GM21515 (cell line): ENCODE results near the gene REXO5.

Experiments used
- ATAC-seq: cut with Tn5 transposase; IDR thresholded peaks from one replicate; pipeline ENCODE4 v1.9.1; 2021; ENCODE audit not compliant: unreplicated experiment

Gene REXO5

DNA sequence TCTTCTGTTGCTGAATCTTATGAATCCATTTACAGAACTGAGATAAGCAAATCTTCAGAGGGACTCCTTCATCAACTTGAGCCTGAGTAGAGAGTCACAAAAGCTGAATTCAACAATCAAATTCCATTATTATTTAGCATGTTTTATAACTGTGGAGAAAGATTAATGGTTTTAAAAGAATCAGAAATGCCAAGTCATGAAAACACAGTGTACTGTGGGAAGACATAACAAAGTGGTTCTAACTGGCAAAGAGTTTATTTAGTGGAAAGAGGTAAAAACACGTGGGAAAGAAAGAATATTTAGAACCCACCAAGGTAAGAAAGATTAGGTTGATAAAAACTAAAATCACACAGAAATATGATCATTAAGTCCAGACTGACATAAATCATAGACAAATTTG is 5.0 kb upstream of the REXO5 start:
- no peak for ATAC-seq

DNA sequence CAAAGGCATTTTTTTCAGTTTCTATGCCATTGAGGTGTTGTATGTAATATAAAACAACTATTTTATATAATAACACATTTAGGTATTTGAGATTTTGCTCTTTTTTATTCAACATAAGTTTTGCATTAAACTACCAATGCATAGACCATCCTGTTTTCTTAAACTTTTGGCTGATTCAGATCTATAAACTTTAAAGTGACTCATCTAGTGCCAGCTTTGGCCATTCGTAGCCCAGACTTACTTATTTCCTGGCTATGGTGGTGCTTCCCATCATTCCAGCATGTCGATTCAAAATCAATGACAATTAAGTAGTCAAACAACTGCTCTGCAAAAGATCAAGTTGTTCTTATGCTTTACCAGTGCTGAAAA is 3.2 kb upstream of the REXO5 start:
- ATAC-seq = no peak

DNA sequence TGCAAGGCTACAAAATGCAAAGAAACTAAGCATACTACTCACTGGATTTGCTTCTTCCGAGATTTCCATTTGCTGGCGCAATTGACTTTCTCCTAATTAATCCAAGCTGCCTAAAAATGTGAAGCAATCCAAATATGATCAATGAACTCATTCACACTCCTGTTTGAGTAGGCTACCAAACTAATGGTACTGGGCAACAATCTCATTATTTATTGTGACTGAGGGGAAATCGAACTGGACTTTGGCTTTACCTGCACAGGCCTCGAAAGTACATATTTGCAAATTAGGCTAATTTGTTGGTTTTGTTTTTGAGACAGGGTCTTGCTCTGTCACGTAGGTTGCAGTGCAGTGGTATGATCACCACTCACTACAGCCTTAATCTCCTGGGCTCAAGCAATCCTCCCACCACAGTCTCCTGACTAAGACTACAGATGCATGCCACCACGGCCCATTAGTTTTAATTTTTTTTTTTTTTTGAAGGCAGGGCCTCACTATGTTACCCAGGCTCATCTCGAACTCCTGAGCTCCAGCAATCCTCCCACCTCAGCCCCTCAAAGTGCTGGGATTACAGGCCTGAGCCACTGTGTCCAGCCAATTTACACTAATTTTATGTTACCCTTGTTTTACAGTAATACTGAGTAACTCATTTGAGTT is 2.6 kb upstream of the REXO5 start:
- no peak for ATAC-seq

DNA sequence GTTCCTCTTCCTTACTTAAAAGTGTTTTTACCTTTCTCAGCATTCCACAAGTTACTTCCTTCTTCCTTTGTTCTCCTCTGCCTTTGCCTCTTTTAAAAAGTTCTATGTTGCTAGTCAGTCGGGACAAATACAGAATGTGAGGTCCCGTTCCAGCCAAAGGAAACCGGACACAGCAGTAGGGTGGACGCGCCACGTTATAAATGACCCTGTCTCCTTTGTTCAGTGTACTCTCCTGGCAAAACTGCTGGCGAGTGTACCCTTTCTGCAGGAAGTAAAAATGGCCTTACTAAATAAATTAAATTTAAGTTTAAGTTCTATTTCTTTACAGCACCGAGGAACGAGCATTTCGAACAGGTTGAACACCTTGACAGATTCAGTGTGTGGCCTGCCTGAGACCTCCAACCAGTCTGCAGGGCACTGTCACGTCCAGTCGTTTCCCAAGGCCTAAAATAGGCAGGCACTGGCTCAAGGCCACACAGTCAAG is 601 bp upstream of the REXO5 start:
- ATAC-seq = peak; percentile 22

DNA sequence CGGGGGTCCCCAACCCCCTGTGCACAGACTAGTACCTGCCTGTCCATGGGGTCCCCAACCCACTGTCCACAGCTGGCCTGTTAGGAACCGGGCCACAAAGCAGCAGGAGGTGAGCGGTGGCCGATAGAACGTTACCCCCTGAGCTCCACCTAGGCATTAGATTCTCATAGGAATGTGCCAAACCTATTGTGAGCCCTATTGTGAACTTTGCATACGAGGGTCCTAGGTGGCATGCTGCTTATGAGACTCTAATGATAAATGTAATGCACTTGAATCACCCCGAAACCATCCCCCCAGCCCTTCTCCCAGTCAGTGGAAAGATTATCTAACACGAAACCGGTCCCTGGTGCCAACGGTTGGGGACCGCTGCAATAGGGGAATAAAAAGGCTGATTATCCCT is 1.5 kb downstream of the REXO5 start:
- ATAC-seq = no peak

DNA sequence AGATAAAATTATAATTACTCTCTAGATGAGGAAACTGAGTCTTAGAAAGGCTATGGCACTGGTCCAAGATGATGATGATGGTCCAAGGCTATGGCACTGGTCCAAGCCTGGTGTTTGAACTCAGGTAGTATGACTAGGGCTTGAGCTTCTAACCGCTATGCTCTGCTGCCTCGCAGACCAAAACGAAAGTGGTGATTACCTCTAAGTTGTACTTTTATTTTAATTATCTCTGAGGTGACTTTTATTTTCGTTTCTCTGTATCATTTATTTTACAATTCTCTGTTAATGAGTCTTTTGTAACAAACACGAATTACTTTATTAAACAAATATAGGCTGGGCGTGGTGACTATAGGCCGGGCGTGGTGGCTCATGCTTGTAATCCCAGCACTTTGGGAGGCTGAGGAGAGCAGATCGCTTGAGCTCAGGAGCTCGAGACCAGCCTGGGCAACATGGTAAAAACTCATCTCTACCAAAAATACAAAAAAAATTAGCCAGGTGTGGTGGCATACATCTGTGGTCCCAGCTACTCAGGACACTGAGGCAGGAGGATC is 5.6 kb downstream of the REXO5 start:
- no peak for ATAC-seq

DNA sequence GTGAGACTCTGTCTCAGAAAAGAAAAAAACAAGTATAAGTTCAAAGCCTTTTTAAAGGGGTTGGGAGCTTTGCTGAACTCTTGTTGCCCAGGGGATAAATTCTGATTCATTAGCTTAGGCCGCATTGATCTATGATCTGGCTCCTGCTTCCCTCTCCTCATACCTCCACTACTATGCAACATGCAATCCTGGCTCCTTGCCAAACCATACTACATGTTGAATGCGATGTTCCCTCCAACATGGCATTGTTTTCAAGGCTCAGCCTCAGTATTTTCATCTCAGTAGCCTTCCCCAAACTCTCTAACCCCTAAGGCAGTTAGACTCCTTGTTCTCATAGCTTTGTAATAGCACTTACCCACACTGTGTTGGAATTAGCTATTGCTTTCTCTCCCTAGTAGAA is 6.2 kb downstream of the REXO5 start:
- ATAC-seq = no peak

DNA sequence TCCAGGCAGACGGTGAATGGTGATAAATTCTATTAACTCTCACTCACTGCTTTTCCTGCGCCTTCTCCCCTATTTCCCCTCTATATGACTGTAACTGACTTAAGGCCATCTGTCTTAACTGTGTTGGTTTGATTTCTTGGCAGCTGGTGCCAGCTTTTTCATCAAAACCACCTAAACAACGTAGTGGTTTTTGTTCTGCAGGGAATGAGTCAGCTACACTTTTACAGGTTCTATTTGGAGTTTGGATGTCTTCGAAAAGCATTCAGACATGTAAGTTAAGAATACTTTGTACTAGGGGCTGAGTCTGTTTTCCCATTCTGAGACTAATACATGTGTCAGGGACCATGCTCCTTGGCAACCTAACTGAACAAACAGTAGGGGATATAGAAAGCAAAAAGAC is 8.5 kb downstream of the REXO5 start:
- ATAC-seq = no peak

DNA sequence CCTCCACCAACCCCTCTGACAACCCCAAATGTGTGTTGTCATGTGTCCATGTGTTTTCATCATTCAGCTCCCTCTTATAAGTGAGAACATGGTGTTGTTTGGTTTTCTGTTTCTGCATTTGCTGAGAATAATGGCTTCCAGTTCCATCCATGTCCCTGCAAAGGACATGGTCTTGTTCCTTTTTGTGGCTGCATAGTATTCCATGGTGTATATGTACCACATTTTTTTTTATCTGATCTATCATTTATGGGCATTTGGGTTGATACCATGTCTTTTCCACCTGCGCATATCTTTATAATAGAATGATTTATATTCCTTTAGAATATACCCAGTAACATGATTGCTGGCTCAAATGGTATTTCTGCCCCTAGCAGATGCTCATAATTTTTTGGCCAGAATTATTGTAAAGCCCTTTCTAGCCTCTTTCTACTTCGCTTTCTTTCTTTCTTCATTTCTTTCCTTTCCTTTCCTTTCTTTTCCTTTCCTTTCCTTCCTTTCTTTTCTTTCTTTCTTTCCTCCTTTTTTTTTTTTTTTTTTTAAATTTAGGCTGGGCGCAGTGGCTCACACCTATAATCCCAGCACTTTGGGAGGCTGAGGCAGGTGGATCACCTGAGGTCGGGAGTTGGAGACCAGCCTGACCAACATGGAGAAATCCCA is 12.7 kb downstream of the REXO5 start:
- ATAC-seq = no peak

DNA sequence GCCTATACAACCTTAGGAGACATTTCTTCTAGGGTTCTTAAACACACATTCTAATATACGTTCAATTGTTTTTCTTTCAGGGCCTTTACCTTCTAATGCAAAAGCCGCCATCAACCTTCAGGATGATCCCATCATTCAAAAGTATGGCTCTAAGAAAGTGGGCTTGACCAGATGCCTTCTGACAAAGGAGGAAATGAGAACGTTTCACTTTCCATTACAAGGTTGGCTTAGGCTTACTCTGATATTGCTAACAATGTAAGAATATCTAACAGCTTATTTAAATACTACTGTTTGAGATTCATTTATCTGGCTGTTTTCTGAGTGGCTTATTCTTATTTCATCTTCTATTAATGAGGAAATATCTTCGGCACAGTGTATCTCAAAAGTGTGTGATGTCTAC is 15.4 kb downstream of the REXO5 start:
- no peak for ATAC-seq

DNA sequence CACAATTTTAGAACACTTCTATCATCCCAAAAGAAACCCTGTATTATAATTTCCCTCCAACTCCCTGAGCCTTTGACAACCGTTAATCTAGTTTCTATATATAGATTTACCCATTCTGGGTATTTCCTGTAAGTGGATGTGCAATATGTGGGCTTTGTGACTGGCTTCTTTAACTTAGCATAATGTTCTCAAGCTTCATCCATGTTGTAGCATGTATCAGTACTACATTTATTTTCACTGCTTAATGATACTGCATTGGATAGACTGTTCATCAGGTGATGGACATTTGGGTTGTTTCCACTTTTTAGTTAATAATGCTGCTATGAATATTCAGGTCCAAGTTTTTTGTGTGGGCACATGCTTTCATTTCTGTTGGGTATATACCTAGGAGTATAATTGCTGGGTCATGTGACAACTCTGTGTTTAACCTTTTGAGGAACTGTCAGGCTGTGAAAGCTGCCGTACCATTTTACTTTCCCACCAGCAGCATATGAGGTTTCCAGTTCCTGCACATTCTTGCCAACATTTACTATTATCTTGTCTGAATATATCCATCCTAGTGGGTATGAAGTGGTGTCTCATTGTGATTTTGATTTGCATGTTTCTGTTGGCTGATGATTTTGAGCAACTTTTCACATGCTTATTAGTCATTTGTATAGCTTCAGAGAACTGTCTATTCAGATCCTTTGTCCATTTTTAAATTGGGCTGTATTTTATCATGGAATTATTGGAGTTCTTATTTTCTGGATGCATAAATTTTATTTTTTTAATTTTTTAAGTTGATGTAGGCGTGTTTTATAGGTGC is 16.4 kb downstream of the REXO5 start:
- ATAC-seq = no peak

DNA sequence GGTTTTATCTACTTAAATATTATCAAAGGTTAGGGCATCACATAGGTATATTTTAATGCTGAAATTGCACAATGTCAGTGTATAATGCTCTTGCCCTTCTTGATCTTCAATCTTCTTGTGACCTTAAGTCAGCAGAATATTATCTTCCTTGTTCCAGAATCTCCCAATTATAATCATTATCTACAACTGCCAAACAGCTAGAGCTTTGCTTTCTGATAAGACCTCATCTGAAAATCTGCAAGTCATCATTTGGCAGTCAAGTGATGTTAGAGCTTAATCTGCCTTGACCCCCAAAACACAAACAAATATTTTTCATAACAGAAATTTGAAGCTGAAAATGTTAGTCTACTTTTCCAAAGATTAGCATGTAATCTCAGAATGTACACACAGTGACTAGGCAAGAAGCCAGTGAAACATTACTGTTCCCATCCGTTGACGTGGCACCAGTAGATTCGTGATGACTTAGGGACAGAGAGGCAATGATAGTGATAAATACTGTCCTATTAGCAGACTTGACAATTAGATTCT is 19.8 kb downstream of the REXO5 start:
- no peak for ATAC-seq

DNA sequence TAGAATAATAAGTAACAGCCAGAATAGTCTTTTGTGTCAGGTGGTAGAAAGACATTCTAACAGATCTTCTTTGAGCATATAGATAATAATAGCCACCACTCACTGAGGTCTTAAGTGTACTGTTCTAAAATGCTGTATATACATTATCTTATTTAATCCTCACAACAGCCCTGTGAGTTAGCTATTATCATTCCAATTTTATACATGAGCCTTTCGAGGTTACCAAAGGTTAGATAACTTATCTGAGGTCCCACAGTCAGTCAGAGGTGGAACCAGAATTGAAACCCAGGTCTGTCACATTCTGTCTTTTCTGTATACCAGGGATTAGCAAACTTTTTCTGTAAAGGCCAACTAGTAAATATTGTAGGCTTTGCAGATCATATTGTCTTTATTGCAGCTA is 23.2 kb downstream of the REXO5 start:
- ATAC-seq = no peak

DNA sequence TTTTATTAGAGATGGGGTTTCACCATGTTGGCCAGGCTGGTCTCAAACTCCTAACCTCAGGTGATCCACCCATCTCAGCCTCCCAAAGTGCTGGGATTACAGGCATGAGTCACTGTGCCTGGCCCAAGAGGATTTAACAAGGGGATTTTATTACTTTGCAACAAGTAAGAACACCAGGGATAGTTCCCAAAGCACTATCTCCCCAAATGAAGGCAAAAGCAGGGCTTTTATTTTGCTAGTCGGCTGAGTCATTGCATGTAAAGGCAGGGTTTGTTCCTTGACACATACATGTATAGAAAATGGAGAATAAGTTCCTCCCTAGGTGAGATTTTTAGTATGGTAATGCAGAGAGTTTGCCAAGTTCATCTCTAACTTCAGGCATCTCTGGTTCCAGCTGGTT is 24.0 kb downstream of the REXO5 start:
- no peak for ATAC-seq

DNA sequence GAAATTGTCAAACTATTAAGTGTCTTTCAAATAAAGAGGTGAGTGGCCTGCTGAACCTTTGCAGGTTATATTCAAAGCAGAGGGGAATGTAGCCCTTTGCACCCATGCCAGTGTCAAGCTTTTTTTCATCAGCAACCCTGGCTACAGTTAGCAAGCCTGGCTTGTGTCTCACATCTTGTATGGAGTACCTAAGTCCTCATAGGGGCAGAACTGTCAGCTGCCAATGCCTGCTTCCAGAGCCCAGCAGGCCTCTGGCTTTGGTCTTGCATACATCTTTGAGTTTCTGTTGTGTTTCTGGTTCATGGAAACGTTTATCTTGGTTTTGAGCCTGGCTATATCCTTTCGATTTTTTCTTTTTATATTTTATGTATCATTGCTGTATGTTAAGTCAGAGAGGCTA is 26.8 kb downstream of the REXO5 start:
- no peak for ATAC-seq

DNA sequence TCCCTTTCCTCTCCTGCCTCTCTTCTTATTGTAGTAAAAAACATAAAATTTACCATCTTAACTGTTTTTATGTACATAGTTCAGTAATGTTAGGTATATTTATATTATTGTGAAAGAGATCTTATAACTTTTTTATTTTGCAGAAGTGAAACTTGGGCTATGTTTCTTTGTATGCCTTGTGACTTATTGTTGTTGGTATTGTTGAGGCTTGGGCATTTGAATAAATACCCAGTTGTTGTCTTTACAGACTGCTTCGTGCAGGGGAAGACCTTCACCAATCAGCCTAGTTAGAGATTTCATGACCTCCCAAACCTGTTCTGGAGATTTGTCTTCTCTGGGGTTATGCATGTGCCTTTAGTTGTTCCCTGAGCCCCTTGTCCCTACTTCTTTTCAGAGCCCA is 31.9 kb downstream of the REXO5 start:
- ATAC-seq = no peak

DNA sequence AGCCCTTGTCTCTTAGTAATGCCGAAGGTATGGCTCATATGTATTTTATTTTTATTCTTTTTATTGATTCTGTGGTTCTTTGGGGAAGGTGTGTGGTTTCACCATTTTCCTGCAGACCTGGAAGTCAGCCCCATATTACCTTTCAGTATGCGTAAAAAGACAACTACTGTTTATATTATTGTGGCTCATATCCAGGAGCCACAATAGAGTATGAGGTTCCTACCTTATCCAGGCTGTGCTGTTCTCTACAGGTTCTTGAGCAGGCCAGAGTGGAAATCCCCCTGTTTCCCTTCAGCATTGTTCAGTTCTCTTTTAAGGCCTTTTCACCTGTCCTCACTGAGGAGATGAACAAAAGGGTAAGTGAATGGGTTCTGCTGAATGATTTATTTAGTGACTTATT is 33.2 kb downstream of the REXO5 start:
- ATAC-seq = no peak

DNA sequence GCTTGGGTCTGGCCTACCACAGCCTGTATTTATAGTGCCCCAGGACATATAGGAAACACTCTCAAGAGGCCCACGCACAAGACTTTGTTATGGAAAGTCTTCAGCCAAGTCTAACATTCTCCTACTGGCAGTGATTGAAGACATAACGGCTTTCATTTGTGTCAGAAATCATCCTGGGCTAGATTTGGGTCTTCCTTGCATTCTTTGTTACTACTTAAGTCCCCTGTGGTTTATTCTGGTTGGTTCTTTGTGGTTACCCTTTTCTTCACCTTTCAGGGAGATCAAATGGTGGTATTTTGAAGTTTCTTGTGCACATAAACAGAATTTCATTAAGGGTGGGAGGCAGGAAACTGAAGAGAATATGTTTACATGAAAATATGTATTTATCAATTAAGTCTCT is 37.7 kb downstream of the REXO5 start:
- no peak for ATAC-seq

DNA sequence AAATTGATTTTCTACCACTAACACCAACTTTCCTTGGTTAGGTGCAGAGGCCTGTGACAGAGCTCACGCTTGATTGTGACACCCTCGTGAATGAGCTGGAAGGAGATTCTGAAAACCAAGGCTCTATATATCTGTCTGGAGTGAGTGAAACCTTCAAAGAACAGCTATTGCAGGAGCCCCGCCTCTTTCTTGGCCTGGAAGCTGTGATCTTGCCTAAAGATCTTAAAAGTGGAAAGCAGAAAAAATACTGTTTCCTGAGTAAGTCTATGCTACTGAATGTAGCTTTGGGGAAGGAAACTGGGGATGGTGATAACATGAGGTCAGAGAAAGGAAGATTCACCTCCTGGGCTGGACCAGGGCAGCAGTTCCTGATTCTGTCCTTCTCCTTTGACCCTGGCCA is 38.3 kb downstream of the REXO5 start:
- no peak for ATAC-seq

DNA sequence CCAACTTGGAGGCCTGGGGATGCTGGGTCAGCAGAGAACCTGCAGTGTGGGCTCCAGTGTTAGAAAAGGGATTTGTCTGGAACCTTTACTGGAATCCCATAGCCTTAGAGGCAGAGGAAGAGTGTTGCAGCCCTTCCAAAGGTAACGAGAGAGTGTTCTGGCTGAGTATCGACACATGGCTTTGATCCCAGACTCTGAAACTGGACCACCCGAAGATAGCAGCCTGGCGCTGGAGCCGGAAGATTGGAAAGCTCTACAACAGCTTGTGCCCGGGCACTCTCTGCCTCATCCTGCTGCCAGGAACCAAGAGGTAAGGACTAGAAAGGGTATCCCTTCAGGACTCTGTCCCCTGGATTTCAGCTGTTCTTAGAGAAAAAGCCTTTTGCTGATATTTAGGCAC is 39.7 kb downstream of the REXO5 start:
- ATAC-seq = no peak

DNA sequence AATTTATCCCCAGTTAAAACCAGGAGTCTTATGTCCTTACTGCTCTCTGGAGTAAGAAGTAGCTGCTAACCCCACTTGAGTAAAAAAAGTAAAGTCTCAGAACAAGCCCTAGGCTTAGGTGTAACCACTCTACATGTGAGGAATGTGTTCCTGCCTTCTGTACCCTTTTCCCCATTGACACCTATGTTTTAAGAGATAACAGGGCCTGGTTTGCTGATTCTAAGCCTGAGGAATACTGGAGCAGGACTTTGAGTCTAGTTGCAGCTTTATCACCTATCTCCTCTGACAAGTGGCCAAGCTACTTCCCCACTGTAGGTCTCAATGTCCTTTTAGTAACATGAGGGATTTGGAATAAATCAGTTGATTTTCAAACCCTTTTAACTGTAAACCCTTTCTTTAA is 40.2 kb downstream of the REXO5 start:
- ATAC-seq = no peak

DNA sequence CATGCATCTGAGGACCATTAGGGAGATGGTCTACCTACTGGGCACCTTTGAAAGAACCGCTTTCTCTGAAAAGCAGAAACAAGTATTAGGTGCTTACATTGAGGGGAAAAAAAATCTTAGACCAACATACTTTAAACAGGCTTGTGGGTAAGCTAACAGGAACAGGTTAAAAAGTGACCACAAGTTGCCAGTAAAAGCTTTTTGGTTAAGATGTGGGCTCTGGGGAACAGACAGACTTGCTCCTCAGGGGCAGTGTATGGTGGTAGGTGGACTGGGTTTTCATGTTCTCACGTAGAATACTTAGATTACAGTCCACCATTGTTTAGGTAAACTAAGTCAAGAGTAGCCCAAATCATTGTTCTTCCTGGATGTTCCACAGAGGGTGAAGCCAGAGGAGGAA is 41.2 kb downstream of the REXO5 start:
- ATAC-seq = no peak
